Activated naive CD4-positive, alpha-beta T cell treated with anti-CD3 and anti-CD28 coated beads, Interleukin-2, amount 10 ng/mL, durations not matched to agents 7 days and 5 days (primary cell): Measurements from ENCODE around the gene GALNT3.

ENCODE experiments used
- CTCF ChIA-PET: fragments of 350-600 bp; sonication (Branson Sonifier 250); formaldehyde crosslinking; loops from one replicate; lab custom pipeline; 2021; ENCODE audit warnings: antibody characterized with exemption; lab: Charles Lee
- DNase-seq: peaks from one replicate; pipeline ENCODE4 v3.0.0-alpha.2; 2020
- H3K27ac Mint-ChIP-seq: one replicate; pipeline ENCODE4 v1.8.0; 2021; ENCODE audit warnings: mild to moderate bottlenecking, moderate library complexity, mixed read lengths
- H3K27me3 Mint-ChIP-seq: one replicate; pipeline ENCODE4 v1.8.0; 2021; ENCODE audit warnings: mild to moderate bottlenecking, mixed read lengths
- H3K36me3 Mint-ChIP-seq: one replicate; pipeline ENCODE4 v1.8.0; 2021; ENCODE audit warnings: mixed read lengths
- H3K4me1 Mint-ChIP-seq: one replicate; pipeline ENCODE4 v1.8.0; 2021; ENCODE audit warnings: mixed read lengths
- H3K4me3 Mint-ChIP-seq: one replicate; pipeline ENCODE4 v1.8.0; 2021; ENCODE audit warnings: mild to moderate bottlenecking, moderate library complexity, mixed read lengths
- H3K9me3 Mint-ChIP-seq: one replicate; pipeline ENCODE4 v1.8.0; 2021; ENCODE audit warnings: mixed read lengths

Gene GALNT3

GRCh38 chr2:165745916-165746315 is 48.1 kb downstream of the GALNT3 start:
- Mint-ChIP-seq H3K4me3 (no peak overlapping the region), H3K27ac (no peak overlapping the region), H3K27me3 (no peaks in the 10 kb centered on the region), H3K9me3 (no peaks in the 10 kb centered on the region), H3K4me1 (no peaks in the 10 kb centered on the region), H3K36me3 (peaks cover 6% of the 10 kb centered on the region)
- CTCF ChIA-PET = no interaction called here
- no peak for DNase-seq

- H3K27ac Mint-ChIP-seq = no peak overlapping the region
Measured at GRCh38 chr2:165743442-165743841, 50.6 kb downstream of the GALNT3 start.

GRCh38 chr2:165725421-165725820 is 68.6 kb downstream of the GALNT3 start:
- H3K4me1 Mint-ChIP-seq = no peaks in the 10 kb centered on the region
- peaks cover 3% of the 10 kb centered on the region for H3K27me3 Mint-ChIP-seq
- no peak overlapping the region for H3K27ac Mint-ChIP-seq
- CTCF ChIA-PET = no interaction called here
- no peaks in the 10 kb centered on the region for H3K36me3 Mint-ChIP-seq
- no peaks in the 10 kb centered on the region for H3K9me3 Mint-ChIP-seq
- H3K4me3 Mint-ChIP-seq = no peak overlapping the region
- no peak for DNase-seq

More at GRCh38 chr2:165743442-165743841, 50.6 kb downstream of the GALNT3 start:
- Mint-ChIP-seq H3K9me3 (no peaks in the 10 kb centered on the region), H3K4me1 (no peaks in the 10 kb centered on the region), H3K27me3 (no peaks in the 10 kb centered on the region), H3K4me3 (no peak overlapping the region), H3K36me3 (peaks cover 5% of the 10 kb centered on the region)
- no peak for DNase-seq
- CTCF ChIA-PET = no interaction called here

- no peak overlapping the region for H3K4me3 Mint-ChIP-seq
Measured at GRCh38 chr2:165720511-165720910, 73.5 kb downstream of the GALNT3 start.

GRCh38 chr2:165718610-165719210 is 75.3 kb downstream of the GALNT3 start:
- no peak for DNase-seq
- Mint-ChIP-seq H3K36me3 (no peaks in the 10 kb centered on the region), H3K4me3 (no peak overlapping the region), H3K27me3 (no peaks in the 10 kb centered on the region), H3K4me1 (no peaks in the 10 kb centered on the region), H3K27ac (no peak overlapping the region), H3K9me3 (no peaks in the 10 kb centered on the region)
- CTCF ChIA-PET = interaction anchor here (0.9 kb wide), 1 partner anchor 19 kb away, joined by 3 read pairs; no protein-coding TSS in a partner anchor

More at GRCh38 chr2:165720511-165720910, 73.5 kb downstream of the GALNT3 start:
- Mint-ChIP-seq H3K36me3 (no peaks in the 10 kb centered on the region), H3K27ac (no peak overlapping the region), H3K4me1 (no peaks in the 10 kb centered on the region), H3K27me3 (peaks cover 3% of the 10 kb centered on the region), H3K9me3 (no peaks in the 10 kb centered on the region)
- CTCF ChIA-PET = no interaction called here
- DNase-seq = no peak

- no peaks in the 10 kb centered on the region for H3K36me3 Mint-ChIP-seq
- DNase-seq = no peak
- H3K27me3 Mint-ChIP-seq = no peaks in the 10 kb centered on the region
- CTCF ChIA-PET = no interaction called here
- H3K9me3 Mint-ChIP-seq = no peaks in the 10 kb centered on the region
- no peak overlapping the region for H3K27ac Mint-ChIP-seq
- no peak overlapping the region for H3K4me3 Mint-ChIP-seq
- H3K4me1 Mint-ChIP-seq = no peaks in the 10 kb centered on the region
Measured at GRCh38 chr2:165716091-165716490, 78.0 kb downstream of the GALNT3 start.

GRCh38 chr2:165706960-165707487 is 87.0 kb downstream of the GALNT3 start:
- no peak for DNase-seq
- Mint-ChIP-seq H3K27me3 (no peaks in the 10 kb centered on the region), H3K9me3 (no peaks in the 10 kb centered on the region), H3K4me3 (no peak overlapping the region), H3K36me3 (no peaks in the 10 kb centered on the region), H3K4me1 (no peaks in the 10 kb centered on the region), H3K27ac (no peak overlapping the region)
- CTCF ChIA-PET = no interaction called here

- DNase-seq = no peak
- H3K9me3 Mint-ChIP-seq = no peaks in the 10 kb centered on the region
- H3K4me1 Mint-ChIP-seq = no peaks in the 10 kb centered on the region
- H3K27me3 Mint-ChIP-seq = peaks cover 3% of the 10 kb centered on the region
- H3K4me3 Mint-ChIP-seq = no peak overlapping the region
- CTCF ChIA-PET = interaction anchor here (1.5 kb wide), 1 partner anchor 173 kb away, joined by 5 read pairs; no protein-coding TSS in a partner anchor
- H3K36me3 Mint-ChIP-seq = no peaks in the 10 kb centered on the region
- H3K27ac Mint-ChIP-seq = no peak overlapping the region
Measured at GRCh38 chr2:165701147-165701546, 92.9 kb downstream of the GALNT3 start.

- DNase-seq = no peak
- Mint-ChIP-seq H3K4me1 (no peaks in the 10 kb centered on the region), H3K4me3 (no peak overlapping the region), H3K27me3 (peaks cover 3% of the 10 kb centered on the region), H3K9me3 (no peaks in the 10 kb centered on the region), H3K27ac (no peak overlapping the region), H3K36me3 (no peaks in the 10 kb centered on the region)
- CTCF ChIA-PET = interaction anchor here (1.0 to 1.5 kb wide), 2 partner anchors 18 to 174 kb away, joined by 3 to 5 read pairs; no protein-coding TSS in a partner anchor
Measured at GRCh38 chr2:165700531-165700930, 93.5 kb downstream of the GALNT3 start.

GRCh38 chr2:165699946-165700345 is 94.1 kb downstream of the GALNT3 start:
- CTCF ChIA-PET = interaction anchor here (1.0 to 1.5 kb wide), 2 partner anchors 19 to 174 kb away, joined by 3 to 5 read pairs; no protein-coding TSS in a partner anchor
- Mint-ChIP-seq H3K36me3 (no peaks in the 10 kb centered on the region), H3K27me3 (peaks cover 3% of the 10 kb centered on the region), H3K27ac (no peak overlapping the region), H3K9me3 (no peaks in the 10 kb centered on the region), H3K4me3 (no peak overlapping the region), H3K4me1 (no peaks in the 10 kb centered on the region)
- DNase-seq = no peak

GRCh38 chr2:165698444-165698884 is 95.6 kb downstream of the GALNT3 start:
- H3K36me3 Mint-ChIP-seq = no peaks in the 10 kb centered on the region
- no peaks in the 10 kb centered on the region for H3K9me3 Mint-ChIP-seq
- H3K27ac Mint-ChIP-seq = no peak overlapping the region
- H3K27me3 Mint-ChIP-seq = peaks cover 3% of the 10 kb centered on the region
- H3K4me3 Mint-ChIP-seq = no peak overlapping the region
- peak; percentile 21 for DNase-seq
- CTCF ChIA-PET = no interaction called here
- no peaks in the 10 kb centered on the region for H3K4me1 Mint-ChIP-seq

GRCh38 chr2:165697748-165698443 is 96.2 kb downstream of the GALNT3 start:
- Mint-ChIP-seq H3K9me3 (no peaks in the 10 kb centered on the region), H3K4me1 (no peaks in the 10 kb centered on the region), H3K36me3 (no peaks in the 10 kb centered on the region), H3K4me3 (no peak overlapping the region), H3K27ac (no peak overlapping the region), H3K27me3 (peaks cover 3% of the 10 kb centered on the region)
- CTCF ChIA-PET = no interaction called here
- no peak for DNase-seq
